BE2C (cell line): ENCODE measurements around the gene TAS2R20.

ENCODE experiments used
- DNase-seq: peaks from one replicate; pipeline ENCODE4 v3.0.0-alpha.2; 2020
- H3K27me3 ChIP-seq: fragments of 250-450 bp; sonication (Bioruptor Pico); 2 replicates; pipeline ENCODE4 v1.5.1; 2020; ENCODE audit warnings: mild to moderate bottlenecking
- H3K36me3 ChIP-seq: fragments of 250-450 bp; sonication (Bioruptor Pico); 2 replicates; pipeline ENCODE4 v1.5.1; 2020; ENCODE audit warnings: mild to moderate bottlenecking
- H3K4me1 ChIP-seq: fragments of 250-450 bp; sonication (Bioruptor Pico); 2 replicates; pipeline ENCODE4 v1.5.1; 2020
- H3K4me3 ChIP-seq: 2 replicates; pipeline ENCODE4 v1.5.1; 2011; ENCODE audit warnings: low read depth, low read length
- H3K9me3 ChIP-seq: fragments of 250-450 bp; sonication (Bioruptor Pico); 2 replicates; pipeline ENCODE4 v1.5.1; 2020
- CTCF ChIP-seq: IDR thresholded peaks from 2 replicates; pipeline ENCODE4 v1.5.1; 2012; ENCODE audit warnings: mild to moderate bottlenecking, low read depth, low read length

The TAS2R20 gene

GRCh38 chr12:11023387-11023786, 25.3 kb upstream of the TAS2R20 start:
- H3K4me1 ChIP-seq, result no peaks in the 10 kb centered on the region
- no peaks in the 10 kb centered on the region for H3K36me3 ChIP-seq
- TF ChIP-seq CTCF, result no peak
- H3K9me3 ChIP-seq, result no peaks in the 10 kb centered on the region
- H3K27me3 ChIP-seq, result no peaks in the 10 kb centered on the region
- DNase-seq, result no peak
- H3K4me3 ChIP-seq, result no peak overlapping the region

- Histone ChIP-seq H3K4me3 (no peak within 1 kb of the TSS), H3K9me3 (no peaks in the 10 kb centered on the region), H3K27me3 (no peaks in the 10 kb centered on the region), H3K36me3 (peaks cover 2% of the 10 kb centered on the region; the same call in 1 of the 2 replicates), H3K4me1 (no peaks in the 10 kb centered on the region)
- no peak for TF ChIP-seq CTCF
- DNase-seq, result no peak
Observed at GRCh38 chr12:11022520-11022919, 24.4 kb upstream of the TAS2R20 start, which contains the start of gene TAS2R19. Gene TAS2R19 (minus strand): TSS chr12:11022620. CDS start chr12:11022571, 49 bp downstream.

GRCh38 chr12:11016937-11017336, 18.8 kb upstream of the TAS2R20 start:
- TF ChIP-seq CTCF, result no peak

DNA sequence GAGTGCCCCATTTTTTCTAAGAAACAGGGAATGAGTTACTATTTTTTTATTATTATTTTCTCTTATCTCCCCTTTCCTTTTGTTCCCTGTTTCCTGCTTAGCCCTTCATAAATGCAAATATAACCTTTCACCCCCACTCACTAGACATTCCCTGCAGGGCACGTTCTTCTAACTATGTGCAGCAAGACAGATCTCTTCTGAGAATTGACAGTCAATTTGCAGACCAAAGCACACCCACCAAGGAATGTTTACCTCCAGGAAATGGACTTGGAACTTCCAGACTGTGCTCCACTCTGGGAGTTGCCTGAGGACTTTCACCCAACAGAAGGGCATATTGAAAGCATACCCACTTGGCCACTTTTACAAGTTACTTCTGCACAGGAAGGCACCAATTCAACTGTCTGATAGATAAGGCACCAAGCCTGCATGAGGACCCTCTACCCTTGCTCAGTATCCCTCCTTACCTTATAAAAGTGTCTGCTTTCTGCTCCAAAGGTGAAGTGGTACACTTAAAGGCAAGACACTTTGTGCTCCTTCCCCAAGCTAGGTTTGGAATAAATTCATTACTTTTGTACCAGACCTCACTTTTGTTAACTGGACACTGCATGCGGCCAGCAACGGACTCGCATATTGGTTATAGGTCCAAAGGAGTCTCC, 17.8 kb upstream of the TAS2R20 start:
- H3K27me3 ChIP-seq, result no peaks in the 10 kb centered on the region
- H3K36me3 ChIP-seq, result peaks cover 2% of the 10 kb centered on the region; the same call in 1 of the 2 replicates
- no peak for DNase-seq
- no peak for TF ChIP-seq CTCF
- no peaks in the 10 kb centered on the region for H3K9me3 ChIP-seq
- no peak overlapping the region for H3K4me3 ChIP-seq
- no peaks in the 10 kb centered on the region for H3K4me1 ChIP-seq

More at GRCh38 chr12:11016937-11017336, 18.8 kb upstream of the TAS2R20 start:
- Histone ChIP-seq H3K36me3 (peaks cover 2% of the 10 kb centered on the region; the same call in 1 of the 2 replicates), H3K4me3 (no peak overlapping the region), H3K9me3 (no peaks in the 10 kb centered on the region), H3K27me3 (no peaks in the 10 kb centered on the region), H3K4me1 (no peaks in the 10 kb centered on the region)
- DNase-seq, result no peak

DNA sequence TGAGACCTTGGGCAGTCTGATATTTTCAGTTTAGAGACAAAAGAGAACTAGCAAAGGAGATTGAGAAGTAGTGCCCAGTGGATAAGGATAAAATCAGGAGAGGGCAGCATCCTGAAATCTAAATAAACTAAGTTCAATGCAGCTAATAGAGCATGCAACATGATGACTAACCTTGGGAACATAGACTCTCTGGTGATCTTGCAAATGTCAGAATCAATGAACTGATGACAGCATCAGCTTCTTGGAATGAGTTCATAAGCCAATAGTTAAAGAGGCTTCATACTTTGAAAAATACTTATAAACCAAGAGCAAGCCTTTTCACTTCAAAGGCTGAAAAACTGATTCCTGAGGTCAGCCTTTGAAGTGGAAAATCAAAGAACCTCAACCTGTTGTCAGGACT, 16.1 kb upstream of the TAS2R20 start:
- H3K27me3 ChIP-seq, result no peaks in the 10 kb centered on the region
- no peaks in the 10 kb centered on the region for H3K9me3 ChIP-seq
- no peak overlapping the region for H3K4me3 ChIP-seq
- no peak for TF ChIP-seq CTCF
- peaks cover 2% of the 10 kb centered on the region; the same call in 1 of the 2 replicates for H3K36me3 ChIP-seq
- no peak for DNase-seq
- no peaks in the 10 kb centered on the region for H3K4me1 ChIP-seq

DNA sequence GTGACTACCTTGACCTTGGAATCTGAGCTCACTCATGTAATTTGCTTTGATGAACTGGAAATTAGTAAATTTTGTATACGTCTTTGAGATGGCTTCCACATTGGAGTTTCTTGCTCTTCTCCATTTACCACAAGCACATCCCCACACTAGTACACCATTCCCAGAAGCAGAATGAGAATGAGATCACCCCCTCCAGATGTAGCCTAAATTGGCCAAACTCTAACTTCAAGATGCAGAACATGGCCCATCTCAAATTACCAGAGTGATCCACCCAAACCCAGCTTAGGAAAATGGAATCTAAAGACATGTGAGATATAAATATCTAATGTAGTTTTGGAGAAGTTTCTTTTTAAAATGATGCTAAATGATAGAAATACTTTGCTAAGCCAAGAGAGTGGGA, 9.5 kb upstream of the TAS2R20 start:
- TF ChIP-seq CTCF, result no peak
- Histone ChIP-seq H3K36me3 (no peaks in the 10 kb centered on the region), H3K9me3 (no peaks in the 10 kb centered on the region), H3K4me3 (no peak overlapping the region), H3K4me1 (no peaks in the 10 kb centered on the region), H3K27me3 (no peaks in the 10 kb centered on the region)
- DNase-seq, result no peak
